Measurements from ENCODE around the gene DFFA. TPM values are rescaled to one million over a fixed set of nuclear protein-coding genes. Genes with fewer than 3 reads are reported as not detected.

The DFFA gene
- total and polyA plus RNA-seq, 7 donors, result 9.6 to 24.6 (median 19.3) TPM

DNA sequence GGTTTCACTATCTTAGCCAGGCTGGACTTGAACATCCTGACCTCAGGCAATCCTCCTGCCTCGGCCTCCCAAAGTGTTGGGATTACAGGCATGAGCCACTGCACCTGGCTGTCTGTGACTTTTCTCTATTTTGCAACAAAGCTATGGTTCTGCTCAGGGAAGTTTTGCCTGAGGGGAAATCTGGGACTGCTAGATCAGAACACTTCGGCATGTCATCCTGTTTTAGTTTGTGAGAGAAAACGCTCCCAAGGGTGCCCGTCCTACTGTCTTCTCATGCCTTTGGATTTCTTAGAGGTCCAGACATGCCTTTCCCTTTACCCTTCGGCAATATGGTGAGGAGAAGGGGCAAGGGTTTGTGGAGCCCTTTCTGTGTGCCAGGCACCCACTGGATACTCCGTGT is 28.1 kb downstream of the DFFA start:
- Histone ChIP-seq H3K27me3 (peaks cover 0 to 7% (median 6%) of the 10 kb centered on the region in 3 donors), H3K4me3 (no peak overlapping the region), H3K4me1 (no peaks in the 10 kb centered on the region), H3K27ac (no peak overlapping the region), H3K36me3 (no peaks in the 10 kb centered on the region), H3K9me3 (no peaks in the 10 kb centered on the region)
- no peak for DNase-seq
- WGBS, 2 donors, result 97 to 98% methylated on average over 6 of the region's 6 CpGs
- intact Hi-C loops (cut with DNase I), result no loop called here
- TF ChIP-seq, protein P1, sequence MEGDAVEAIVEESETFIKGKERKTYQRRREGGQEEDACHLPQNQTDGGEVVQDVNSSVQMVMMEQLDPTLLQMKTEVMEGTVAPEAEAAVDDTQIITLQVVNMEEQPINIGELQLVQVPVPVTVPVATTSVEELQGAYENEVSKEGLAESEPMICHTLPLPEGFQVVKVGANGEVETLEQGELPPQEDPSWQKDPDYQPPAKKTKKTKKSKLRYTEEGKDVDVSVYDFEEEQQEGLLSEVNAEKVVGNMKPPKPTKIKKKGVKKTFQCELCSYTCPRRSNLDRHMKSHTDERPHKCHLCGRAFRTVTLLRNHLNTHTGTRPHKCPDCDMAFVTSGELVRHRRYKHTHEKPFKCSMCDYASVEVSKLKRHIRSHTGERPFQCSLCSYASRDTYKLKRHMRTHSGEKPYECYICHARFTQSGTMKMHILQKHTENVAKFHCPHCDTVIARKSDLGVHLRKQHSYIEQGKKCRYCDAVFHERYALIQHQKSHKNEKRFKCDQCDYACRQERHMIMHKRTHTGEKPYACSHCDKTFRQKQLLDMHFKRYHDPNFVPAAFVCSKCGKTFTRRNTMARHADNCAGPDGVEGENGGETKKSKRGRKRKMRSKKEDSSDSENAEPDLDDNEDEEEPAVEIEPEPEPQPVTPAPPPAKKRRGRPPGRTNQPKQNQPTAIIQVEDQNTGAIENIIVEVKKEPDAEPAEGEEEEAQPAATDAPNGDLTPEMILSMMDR (IDR thresholded peaks at IDR 0.05), result no peak
- TF ChIP-seq EP300 (IDR thresholded peaks at IDR 0.05) (no peak), POLR2A (IDR thresholded peaks at IDR 0.05) (no peak), POLR2AphosphoS5 (IDR thresholded peaks at IDR 0.05) (no peak)

DNA sequence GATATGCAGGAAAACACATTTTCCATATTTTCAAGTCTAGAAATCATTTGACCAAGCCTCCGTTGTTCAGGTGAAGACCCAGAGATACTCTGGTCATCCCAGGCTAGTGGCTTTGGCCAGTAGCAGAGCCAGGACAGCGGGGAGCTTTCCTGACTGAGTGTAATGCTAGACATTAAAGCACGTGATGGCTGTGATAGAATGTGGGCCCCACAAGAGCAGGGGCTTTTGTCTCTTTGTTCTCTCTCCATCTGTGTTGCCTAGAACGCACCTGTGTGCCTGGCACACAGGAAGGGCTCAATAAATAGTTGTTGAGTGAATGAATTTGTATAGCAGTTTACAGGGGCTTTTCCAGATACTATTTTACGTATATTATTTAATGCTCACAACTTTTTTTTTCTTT is 31.5 kb downstream of the DFFA start:
- no peaks in the 10 kb centered on the region for H3K36me3 ChIP-seq
- H3K27me3 ChIP-seq, result no peaks in the 10 kb centered on the region
- no peak overlapping the region for H3K4me3 ChIP-seq
- 94 to 96% methylated on average over 5 of the region's 5 CpGs for WGBS, 2 donors
- H3K27ac ChIP-seq, result no peak overlapping the region
- DNase-seq, result no peak
- H3K9me3 ChIP-seq, result no peaks in the 10 kb centered on the region
- intact Hi-C loops (cut with DNase I), result no loop called here
- no peak for TF ChIP-seq POLR2AphosphoS5 (IDR thresholded peaks at IDR 0.05)
- H3K4me1 ChIP-seq, result no peaks in the 10 kb centered on the region

- Histone ChIP-seq H3K27me3 (no peaks in the 10 kb centered on the region), H3K4me1 (no peaks in the 10 kb centered on the region), H3K9me3 (no peaks in the 10 kb centered on the region), H3K27ac (no peak overlapping the region), H3K4me3 (no peak overlapping the region), H3K36me3 (peaks cover 0 to under 1% (median 0%) of the 10 kb centered on the region in 4 donors)
- WGBS, 2 donors, result 98% methylated on average over 2 of the region's 2 CpGs
- TF ChIP-seq EP300 (IDR thresholded peaks at IDR 0.05) (no peak), POLR2AphosphoS5 (IDR thresholded peaks at IDR 0.05) (no peak), POLR2A (IDR thresholded peaks at IDR 0.05) (no peak)
- TF ChIP-seq, protein P1 (IDR thresholded peaks at IDR 0.05), result no peak
- no peak for DNase-seq
- intact Hi-C loops (cut with DNase I), result no loop called here
Observed at GRCh38 chr1:10440305-10440704, 32.0 kb downstream of the DFFA start.

- Histone ChIP-seq H3K27ac (no peak overlapping the region), H3K27me3 (no peaks in the 10 kb centered on the region), H3K4me1 (no peaks in the 10 kb centered on the region), H3K36me3 (peaks cover 0 to 6% (median 0%) of the 10 kb centered on the region in 4 donors), H3K4me3 (no peak overlapping the region), H3K9me3 (no peaks in the 10 kb centered on the region)
- intact Hi-C loops (cut with DNase I), result no loop called here
- no peak for DNase-seq
- TF ChIP-seq, protein P1 (IDR thresholded peaks at IDR 0.05), result no peak
- no peak for TF ChIP-seq POLR2A (IDR thresholded peaks at IDR 0.05)
- 45 to 62% methylated on average over 7 of the region's 7 CpGs for WGBS, 2 donors
Observed at GRCh38 chr1:10438677-10439163, 33.6 kb downstream of the DFFA start.

DNA sequence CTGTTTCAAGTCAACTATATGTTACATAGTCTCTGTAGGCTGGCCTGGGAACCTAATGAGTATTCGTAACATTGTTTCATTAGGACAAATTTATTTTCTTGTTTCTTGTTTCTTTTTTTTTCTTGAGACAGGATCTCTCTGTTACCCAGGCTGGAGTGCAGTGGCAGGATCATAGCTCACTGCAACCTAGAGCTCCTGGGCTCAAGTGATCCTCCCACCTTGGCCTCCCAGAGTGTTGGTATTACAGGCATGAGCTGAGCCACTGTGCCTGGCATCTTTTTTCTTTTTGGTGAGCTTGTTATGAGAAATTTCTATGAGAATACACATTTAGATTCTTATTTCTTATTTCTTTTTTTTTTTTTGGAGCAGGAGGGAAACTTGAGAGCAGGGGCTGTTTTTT is 35.3 kb downstream of the DFFA start:
- DNase-seq, result no peak
- peaks cover 0 to 6% (median 0%) of the 10 kb centered on the region in 4 donors for H3K36me3 ChIP-seq
- H3K9me3 ChIP-seq, result no peaks in the 10 kb centered on the region
- intact Hi-C loops (cut with DNase I), result no loop called here
- no peak for TF ChIP-seq POLR2A (IDR thresholded peaks at IDR 0.05)
- TF ChIP-seq, protein P1 (IDR thresholded peaks at IDR 0.05), result no peak
- TF ChIP-seq EP300 (IDR thresholded peaks at IDR 0.05), result no peak
- WGBS, 2 donors, result 96 to 97% methylated on average over 1 of the region's 1 CpG
- H3K27ac ChIP-seq, result no peak overlapping the region
- no peaks in the 10 kb centered on the region for H3K4me1 ChIP-seq
- no peak overlapping the region for H3K4me3 ChIP-seq
- H3K27me3 ChIP-seq, result no peaks in the 10 kb centered on the region
